CD8-positive, alpha-beta memory T cell (primary cell): Measurements from ENCODE around the gene SRMS. TPM values are rescaled to one million over a fixed set of nuclear protein-coding genes. Genes with fewer than 3 reads are reported as not detected.
A peak's percentile ranks its signal among the peaks of the same experiment; 100 is the strongest.

Source experiments
- CTCF ChIA-PET: fragments of 350-600 bp; sonication (Branson Sonifier 250); formaldehyde crosslinking; loops from one replicate; lab custom pipeline; 2021; ENCODE audit warnings: antibody characterized with exemption; lab: Charles Lee
- POLR2A ChIA-PET: fragments of 350-600 bp; sonication (Branson Sonifier 250); formaldehyde crosslinking; loops from one replicate; lab custom pipeline; 2021; ENCODE audit warnings: antibody characterized with exemption; lab: Charles Lee
- DNase-seq, 5 donors: peaks; one replicate each; pipeline versions ENCODE4 v3.0.0 to v3.0.0-alpha.2; 2020 to 2022; ENCODE audit warnings: mixed read lengths in 1 of 5
- H3K27ac ChIP-seq: one replicate; pipeline ENCODE4 v1.7.0; 2013; ENCODE audit warnings: low read depth, mild to moderate bottlenecking, low read length, moderate library complexity
- H3K27me3 ChIP-seq: 2 replicates; pipeline ENCODE4 v1.7.0; 2013; ENCODE audit warnings: low read length, mild to moderate bottlenecking; ENCODE audit not compliant: insufficient read depth, poor library complexity, severe bottlenecking
- H3K36me3 ChIP-seq: 2 replicates; pipeline ENCODE4 v1.7.0; 2013; ENCODE audit warnings: mild to moderate bottlenecking, low read length, moderate library complexity; ENCODE audit not compliant: insufficient read depth
- H3K4me1 ChIP-seq: 2 replicates; pipeline ENCODE4 v1.7.0; 2013; ENCODE audit warnings: mild to moderate bottlenecking, low read length, moderate library complexity; ENCODE audit not compliant: insufficient read depth
- H3K4me3 ChIP-seq: 2 replicates; pipeline ENCODE4 v1.7.0; 2013; ENCODE audit warnings: mild to moderate bottlenecking, low read length
- H3K9me3 ChIP-seq: 2 replicates; pipeline ENCODE4 v1.7.0; 2013; ENCODE audit warnings: mild to moderate bottlenecking, low read length
- H3K27ac Mint-ChIP-seq, 8 donors: one replicate each; pipeline ENCODE4 v1.8.0; 2020 to 2021; ENCODE audit warnings: mixed read lengths in 8 of 8, mild to moderate bottlenecking in 6 of 8, inconsistent platforms in 3 of 8, moderate library complexity in 3 of 8
- H3K27me3 Mint-ChIP-seq, 2 donors: one replicate each; pipeline ENCODE4 v1.8.0; 2020 to 2021; ENCODE audit warnings: mixed read lengths in 2 of 2, mild to moderate bottlenecking in 1 of 2, moderate library complexity in 1 of 2
- H3K36me3 Mint-ChIP-seq, 3 donors: one replicate each; pipeline ENCODE4 v1.8.0; 2020 to 2021; ENCODE audit warnings: mixed read lengths in 3 of 3, inconsistent platforms in 1 of 3, mild to moderate bottlenecking in 1 of 3
- H3K4me1 Mint-ChIP-seq, 3 donors: one replicate each; pipeline ENCODE4 v1.8.0; 2020 to 2021; ENCODE audit warnings: mixed read lengths in 3 of 3, inconsistent platforms in 1 of 3, mild to moderate bottlenecking in 1 of 3
- H3K4me3 Mint-ChIP-seq, 7 donors: one replicate each; pipeline ENCODE4 v1.8.0; 2020 to 2021; ENCODE audit warnings: mixed read lengths in 7 of 7, mild to moderate bottlenecking in 6 of 7, moderate library complexity in 4 of 7, inconsistent platforms in 2 of 7
- H3K9me3 Mint-ChIP-seq, 5 donors: one replicate each; pipeline ENCODE4 v1.8.0; 2020 to 2022; ENCODE audit warnings: mixed read lengths in 5 of 5, mild to moderate bottlenecking in 3 of 5, moderate library complexity in 2 of 5, inconsistent platforms in 1 of 5
- polyA plus RNA-seq: library from polyadenylated mRNA; unstranded; fragments of 300-500 nt; fragmentation: Illumina TruSeq; gene quantifications from one replicate; pipeline ENCODE4 v1.2.3, GENCODE V29; 2021
- total RNA-seq, 2 experiments: library from RNA; stranded (reverse); gene quantifications; one replicate each; pipeline ENCODE4 v1.2.3, GENCODE V29; 2021

Gene SRMS
- total and polyA plus RNA-seq, 3 experiments from 2014 or later = not detected

GRCh38 chr20:63539092-63539430 lies 8.5 kb downstream of the SRMS start:
- CTCF ChIA-PET = interaction anchor here (1.7 to 3.7 kb wide), 12 partner anchors 12 to 435 kb away, joined by 4 to 35 read pairs (median 16); partner anchors contain the start of genes HELZ2, PPDPF, RTEL1 and TPD52L2
- Mint-ChIP-seq H3K27me3 (no peaks in the 10 kb centered on the region), H3K4me3 (no peak overlapping the region), H3K4me1 (peaks cover 0 to 18% (median 3%) of the 10 kb centered on the region in 3 donors), H3K36me3 (peaks cover 0 to 2% (median 0%) of the 10 kb centered on the region in 3 donors), H3K9me3 (no peaks in the 10 kb centered on the region), H3K27ac (no peak overlapping the region)
- no peak overlapping the region for H3K4me3 ChIP-seq
- DNase-seq = no peak
- H3K36me3 ChIP-seq = no peaks in the 10 kb centered on the region
- peaks cover 23% of the 10 kb centered on the region for H3K4me1 ChIP-seq
- POLR2A ChIA-PET = interaction anchor here (1.8 kb wide), 1 partner anchor 14 kb away, joined by 9 read pairs; no protein-coding TSS in a partner anchor
- H3K27ac ChIP-seq = no peak overlapping the region
- H3K9me3 ChIP-seq = no peaks in the 10 kb centered on the region
- H3K27me3 ChIP-seq = no peaks in the 10 kb centered on the region

- peak overlapping the region in 5 of 7 donors; percentile 54 to 74 (median 69) for H3K4me3 Mint-ChIP-seq
- ChIA-PET CTCF (interaction anchor here (0.9 to 3.7 kb wide), 35 partner anchors 9 to 582 kb away, joined by 3 to 35 read pairs (median 6); partner anchors contain the start of genes ARFRP1, HELZ2, LIME1 and PPDPF), POLR2A (interaction anchor here (0.8 to 2.7 kb wide), 9 partner anchors 9 to 524 kb away, joined by 3 to 31 read pairs (median 5); partner anchors contain the start of genes GMEB2, HELZ2, PPDPF and TPD52L2)
- no peaks in the 10 kb centered on the region for H3K9me3 Mint-ChIP-seq
- H3K4me3 ChIP-seq = peak overlapping the region; percentile 62
- peaks cover 0 to 18% (median 3%) of the 10 kb centered on the region in 3 donors for H3K4me1 Mint-ChIP-seq
- peak overlapping the region in 7 of 8 donors; percentile 21 to 75 (median 63) for H3K27ac Mint-ChIP-seq
- H3K36me3 Mint-ChIP-seq = no peaks in the 10 kb centered on the region
- H3K27ac ChIP-seq = peak overlapping the region; percentile 43
- DNase-seq = peak in 2 of 5 donors; percentile 38 to 43
- no peaks in the 10 kb centered on the region for H3K9me3 ChIP-seq
- no peaks in the 10 kb centered on the region for H3K36me3 ChIP-seq
- H3K27me3 ChIP-seq = no peaks in the 10 kb centered on the region
- H3K4me1 ChIP-seq = peaks cover 23% of the 10 kb centered on the region
- no peaks in the 10 kb centered on the region for H3K27me3 Mint-ChIP-seq
These were observed 9.1 kb downstream of the SRMS start for GRCh38 chr20:63538204-63539091.

DNA sequence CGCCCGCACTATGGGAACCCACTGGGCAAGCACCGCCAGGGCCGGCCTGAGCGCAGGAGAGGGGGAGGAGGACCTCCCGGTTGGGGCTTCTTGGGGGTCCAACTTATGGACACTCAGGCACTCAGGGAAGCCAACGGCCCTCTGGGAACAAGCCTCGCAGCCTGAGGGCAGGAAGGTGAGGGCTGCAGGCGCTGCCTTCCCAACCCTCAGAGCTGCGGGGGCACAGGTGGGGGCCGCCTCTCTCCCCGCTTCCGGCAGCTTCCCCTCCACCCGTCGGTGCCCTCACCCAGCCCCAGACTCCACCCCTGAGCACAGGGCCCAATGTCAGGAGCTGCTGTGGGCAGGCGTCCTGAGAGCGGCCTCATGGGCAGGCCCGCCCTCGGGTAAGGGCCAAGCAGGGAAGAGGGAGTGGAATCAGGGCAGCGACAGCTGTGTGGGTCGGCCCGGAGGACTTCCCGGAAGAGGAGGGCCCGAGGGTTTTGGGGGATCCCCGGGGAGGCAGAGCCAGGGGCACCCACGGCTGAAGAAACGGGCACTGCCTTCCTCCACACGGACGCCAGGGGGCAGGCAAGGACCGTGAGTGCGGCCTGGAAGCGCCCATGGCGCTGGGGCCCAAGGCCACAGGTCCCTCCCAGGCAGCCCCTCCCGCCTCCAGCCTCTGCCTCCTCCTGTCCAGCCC lies 9.9 kb downstream of the SRMS start:
- Mint-ChIP-seq H3K4me1 (peaks cover 0 to 18% (median 3%) of the 10 kb centered on the region in 3 donors), H3K9me3 (no peaks in the 10 kb centered on the region), H3K27me3 (no peaks in the 10 kb centered on the region), H3K27ac (peak overlapping the region; percentile 21 to 75 (median 62)), H3K36me3 (no peaks in the 10 kb centered on the region), H3K4me3 (peak overlapping the region; percentile 36 to 74 (median 69))
- ChIA-PET POLR2A (interaction anchor here (0.6 to 2.7 kb wide), 11 partner anchors 8 to 525 kb away, joined by 3 to 31 read pairs (median 4); partner anchors contain the start of genes GMEB2, HELZ2, PPDPF and TPD52L2), CTCF (interaction anchor here (0.6 to 3.7 kb wide), 48 partner anchors 8 to 583 kb away, joined by 3 to 35 read pairs (median 4); partner anchors contain the start of genes ARFRP1, GMEB2, HELZ2 and LIME1)
- peak overlapping the region; percentile 43 for H3K27ac ChIP-seq
- no peaks in the 10 kb centered on the region for H3K36me3 ChIP-seq
- peak; percentile 86 to 95 (median 94) for DNase-seq
- no peaks in the 10 kb centered on the region for H3K27me3 ChIP-seq
- peaks cover 23% of the 10 kb centered on the region for H3K4me1 ChIP-seq
- H3K4me3 ChIP-seq = peak overlapping the region; percentile 62
- H3K9me3 ChIP-seq = no peaks in the 10 kb centered on the region

- peaks cover 0 to 1% (median 0%) of the 10 kb centered on the region in 3 donors for H3K36me3 Mint-ChIP-seq
- peaks cover 3 to 18% (median 3%) of the 10 kb centered on the region in 3 donors for H3K4me1 Mint-ChIP-seq
- no peaks in the 10 kb centered on the region for H3K9me3 Mint-ChIP-seq
- Histone ChIP-seq H3K27me3 (no peaks in the 10 kb centered on the region), H3K4me3 (peak within 1 kb of the TSS; percentile 62), H3K27ac (peak within 1 kb of the TSS; percentile 43), H3K4me1 (peaks cover 23% of the 10 kb centered on the region), H3K36me3 (no peaks in the 10 kb centered on the region), H3K9me3 (no peaks in the 10 kb centered on the region)
- H3K27ac Mint-ChIP-seq = peak within 1 kb of the TSS; percentile 21 to 85 (median 69)
- ChIA-PET CTCF (interaction anchor here (0.6 to 3.7 kb wide), 47 partner anchors 8 to 584 kb away, joined by 3 to 35 read pairs (median 5); partner anchors contain the start of genes ARFRP1, GMEB2, HELZ2 and LIME1), POLR2A (interaction anchor here (0.6 to 2.7 kb wide), 12 partner anchors 8 to 542 kb away, joined by 3 to 31 read pairs (median 3); partner anchors contain the start of genes HELZ2, PPDPF, RGS19 and TPD52L2)
- H3K4me3 Mint-ChIP-seq = peak within 1 kb of the TSS; percentile 36 to 87 (median 71)
- peak in 2 of 5 donors; percentile 16 for DNase-seq
- H3K27me3 Mint-ChIP-seq = no peaks in the 10 kb centered on the region
These were observed 10.5 kb downstream of the SRMS start, which contains the start of gene PTK6 for GRCh38 chr20:63536997-63537524. PTK6 (minus strand) TSS chr20:63537376; CDS start chr20:63537314, 62 bp downstream.

GRCh38 chr20:63536241-63536977 lies 11.1 kb downstream of the SRMS start:
- H3K4me3 ChIP-seq = no peak overlapping the region
- DNase-seq = peak in 1 of 5 donors; percentile 48
- CTCF ChIA-PET = interaction anchor here (1.1 to 3.6 kb wide), 13 partner anchors 10 to 503 kb away, joined by 3 to 35 read pairs (median 6); partner anchors contain the start of genes LIME1 and PPDPF
- Mint-ChIP-seq H3K27ac (peak overlapping the region in 2 of 8 donors; percentile 21 to 54), H3K4me3 (peak overlapping the region in 3 of 7 donors; percentile 66 to 87 (median 68)), H3K27me3 (peaks cover 0 to under 1% of the 10 kb centered on the region in 2 donors), H3K36me3 (peaks cover 0 to 1% (median 0%) of the 10 kb centered on the region in 3 donors), H3K9me3 (no peaks in the 10 kb centered on the region), H3K4me1 (peaks cover 3 to 18% (median 5%) of the 10 kb centered on the region in 3 donors)
- no peaks in the 10 kb centered on the region for H3K9me3 ChIP-seq
- H3K27ac ChIP-seq = no peak overlapping the region
- POLR2A ChIA-PET = interaction anchor here (0.6 to 2.7 kb wide), 4 partner anchors 13 to 543 kb away, joined by 3 to 31 read pairs (median 6); partner anchors contain the start of genes PPDPF and RGS19
- no peaks in the 10 kb centered on the region for H3K36me3 ChIP-seq
- peaks cover 23% of the 10 kb centered on the region for H3K4me1 ChIP-seq
- H3K27me3 ChIP-seq = no peaks in the 10 kb centered on the region

- Histone ChIP-seq H3K4me1 (peaks cover 23% of the 10 kb centered on the region), H3K36me3 (no peaks in the 10 kb centered on the region), H3K27me3 (no peaks in the 10 kb centered on the region), H3K4me3 (no peak overlapping the region), H3K9me3 (no peaks in the 10 kb centered on the region), H3K27ac (no peak overlapping the region)
- no peak overlapping the region for H3K27ac Mint-ChIP-seq
- ChIA-PET CTCF (interaction anchor here (0.6 to 2.3 kb wide), 3 partner anchors 12 to 97 kb away, joined by 3 to 6 read pairs (median 3); no protein-coding TSS in a partner anchor), POLR2A (interaction anchor here (0.9 kb wide), 1 partner anchor 12 kb away, joined by 3 read pairs; no protein-coding TSS in a partner anchor)
- H3K4me1 Mint-ChIP-seq = peaks cover 3 to 18% (median 5%) of the 10 kb centered on the region in 3 donors
- no peaks in the 10 kb centered on the region for H3K9me3 Mint-ChIP-seq
- H3K36me3 Mint-ChIP-seq = peaks cover 0 to 1% (median 0%) of the 10 kb centered on the region in 3 donors
- no peak overlapping the region for H3K4me3 Mint-ChIP-seq
- H3K27me3 Mint-ChIP-seq = peaks cover 0 to 1% of the 10 kb centered on the region in 2 donors
- peak in 1 of 5 donors; percentile 54 for DNase-seq
These were observed 12.5 kb downstream of the SRMS start for GRCh38 chr20:63534831-63535651.
